Activated naive CD4-positive, alpha-beta T cell treated with anti-CD3 and anti-CD28 coated beads, Interleukin-2, amount 10 ng/mL, durations not matched to agents 7 days and 5 days (primary cell): ENCODE data around the gene TMOD2.

Experiments used
- CTCF ChIA-PET: fragments of 350-600 bp; sonication (Branson Sonifier 250); formaldehyde crosslinking; loops from one replicate; lab custom pipeline; 2021; ENCODE audit warnings: antibody characterized with exemption; lab: Charles Lee
- DNase-seq: peaks from one replicate; pipeline ENCODE4 v3.0.0-alpha.2; 2020
- H3K27ac Mint-ChIP-seq: one replicate; pipeline ENCODE4 v1.8.0; 2021; ENCODE audit warnings: mild to moderate bottlenecking, moderate library complexity, mixed read lengths
- H3K27me3 Mint-ChIP-seq: one replicate; pipeline ENCODE4 v1.8.0; 2021; ENCODE audit warnings: mild to moderate bottlenecking, mixed read lengths
- H3K36me3 Mint-ChIP-seq: one replicate; pipeline ENCODE4 v1.8.0; 2021; ENCODE audit warnings: mixed read lengths
- H3K4me1 Mint-ChIP-seq: one replicate; pipeline ENCODE4 v1.8.0; 2021; ENCODE audit warnings: mixed read lengths
- H3K4me3 Mint-ChIP-seq: one replicate; pipeline ENCODE4 v1.8.0; 2021; ENCODE audit warnings: mild to moderate bottlenecking, moderate library complexity, mixed read lengths
- H3K9me3 Mint-ChIP-seq: one replicate; pipeline ENCODE4 v1.8.0; 2021; ENCODE audit warnings: mixed read lengths

TMOD2 gene

DNA sequence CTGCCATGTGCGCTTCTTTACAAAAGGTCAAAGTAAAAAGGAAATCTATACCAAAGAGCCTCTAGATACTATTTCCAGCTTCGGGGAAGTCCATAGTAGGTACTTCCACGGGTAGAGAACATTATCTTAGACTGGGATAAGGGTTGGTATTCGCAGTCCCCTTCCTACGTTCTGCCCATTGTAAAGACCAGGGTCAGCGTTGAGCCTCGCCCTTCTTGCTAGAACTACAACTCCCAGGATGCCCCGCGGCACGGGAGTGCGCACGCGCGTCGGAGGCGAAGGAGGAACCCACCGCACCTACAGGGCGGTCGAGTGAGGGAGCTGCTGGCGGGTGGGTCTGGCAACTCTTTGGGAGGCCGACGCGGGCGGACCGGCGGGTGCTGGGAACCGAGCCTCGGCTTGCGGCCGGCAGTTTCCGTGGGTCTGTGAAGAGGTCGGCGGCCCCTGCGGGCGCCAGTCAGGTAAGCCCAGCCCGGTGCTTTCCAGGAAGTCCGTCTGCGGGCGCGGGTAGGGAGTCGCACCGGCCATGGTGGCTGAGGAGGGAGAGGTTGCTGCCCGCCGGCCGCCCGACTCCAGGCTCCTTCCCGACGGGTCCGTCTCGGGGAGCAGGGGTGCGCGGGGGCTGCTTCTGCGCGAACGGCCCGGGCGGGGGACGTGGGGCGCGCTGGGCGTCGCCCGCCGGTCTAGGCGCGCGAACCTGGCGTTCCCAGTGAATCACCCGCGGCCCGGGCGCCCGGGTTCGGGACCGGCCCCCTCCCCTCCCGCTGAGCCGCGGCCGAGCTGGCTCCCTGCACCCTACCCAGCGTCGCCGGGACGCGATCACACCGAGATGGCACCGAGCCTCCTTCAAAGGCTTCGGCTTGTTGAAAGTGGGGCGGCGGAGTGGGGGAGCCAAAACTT is 78.2 kb downstream of the TMOD2 start, which contains the start of gene TMOD3:
Gene TMOD3 (plus strand): TSS at position 278 of the 900 bp plus-strand sequence. CDS start 33,232 bp downstream, outside the sequence.
- H3K36me3 Mint-ChIP-seq: peaks cover 8% of the 10 kb centered on the region
- H3K27me3 Mint-ChIP-seq: peaks cover 10% of the 10 kb centered on the region
- peak; percentile 91 for DNase-seq
- CTCF ChIA-PET: interaction anchor here (1.3 kb wide), 1 partner anchor 9 kb away, joined by 4 read pairs; no protein-coding TSS in a partner anchor
- peak within 1 kb of the TSS; percentile 89 for H3K4me3 Mint-ChIP-seq
- no peaks in the 10 kb centered on the region for H3K9me3 Mint-ChIP-seq
- H3K27ac Mint-ChIP-seq: peak within 1 kb of the TSS; percentile 90
- peaks cover 41% of the 10 kb centered on the region for H3K4me1 Mint-ChIP-seq

DNA sequence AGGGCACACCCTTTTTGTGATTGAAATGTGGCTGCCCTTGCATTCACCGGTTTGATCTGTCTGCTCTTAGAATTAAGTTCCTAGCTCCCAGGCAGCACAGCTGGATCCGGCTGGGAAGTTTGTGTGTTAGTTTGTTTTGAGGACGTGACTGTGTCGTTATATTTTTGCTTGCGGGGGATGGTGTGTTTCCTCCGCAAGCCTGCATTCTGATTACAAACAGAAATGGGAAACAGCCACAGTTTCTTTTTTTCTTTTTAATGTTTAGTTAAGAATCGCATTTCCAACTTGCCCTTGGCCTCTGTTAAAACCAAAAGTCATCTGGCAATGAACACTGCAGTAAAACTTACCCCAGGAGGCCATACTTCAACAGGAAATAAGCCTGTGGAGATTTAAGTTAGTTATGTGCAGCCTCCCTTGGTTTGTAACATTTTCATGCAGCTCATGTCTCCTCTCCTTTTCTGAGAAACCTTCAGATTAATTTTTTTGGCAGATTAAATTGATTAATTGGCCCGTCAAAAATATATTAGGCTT is 78.9 kb downstream of the TMOD2 start:
- peak overlapping the region; percentile 89 for H3K4me3 Mint-ChIP-seq
- H3K27ac Mint-ChIP-seq: peak overlapping the region; percentile 90
- no peaks in the 10 kb centered on the region for H3K9me3 Mint-ChIP-seq
- peaks cover 10% of the 10 kb centered on the region for H3K27me3 Mint-ChIP-seq
- no peak for DNase-seq
- peaks cover 11% of the 10 kb centered on the region for H3K36me3 Mint-ChIP-seq
- peaks cover 43% of the 10 kb centered on the region for H3K4me1 Mint-ChIP-seq
- CTCF ChIA-PET: interaction anchor here (0.7 to 1.3 kb wide), 2 partner anchors 9 to 10 kb away, joined by 3 to 4 read pairs; no protein-coding TSS in a partner anchor

DNA sequence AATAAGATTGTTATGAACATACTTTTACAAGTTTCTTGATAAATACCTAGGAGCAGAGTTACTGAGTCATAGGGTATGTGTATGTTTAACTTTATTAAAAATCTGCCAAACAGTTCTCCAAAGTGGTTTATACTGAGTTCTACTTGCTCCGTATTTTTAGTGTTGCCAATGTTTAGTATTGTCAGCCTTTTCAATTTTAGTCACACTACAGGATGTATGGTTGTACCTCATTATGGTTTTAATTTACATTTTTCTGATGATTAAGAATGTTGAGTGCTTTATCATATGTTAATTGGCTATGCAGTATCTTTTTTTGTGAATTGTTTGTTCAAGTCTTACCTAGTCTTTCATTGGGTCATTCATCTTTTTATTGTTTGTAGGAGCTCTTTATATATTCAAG is 82.4 kb downstream of the TMOD2 start:
- no peaks in the 10 kb centered on the region for H3K9me3 Mint-ChIP-seq
- peaks cover 3% of the 10 kb centered on the region for H3K27me3 Mint-ChIP-seq
- no peak overlapping the region for H3K4me3 Mint-ChIP-seq
- no peak for DNase-seq
- CTCF ChIA-PET: no interaction called here
- no peak overlapping the region for H3K27ac Mint-ChIP-seq
- H3K36me3 Mint-ChIP-seq: peaks cover 19% of the 10 kb centered on the region
- H3K4me1 Mint-ChIP-seq: peaks cover 69% of the 10 kb centered on the region

DNA sequence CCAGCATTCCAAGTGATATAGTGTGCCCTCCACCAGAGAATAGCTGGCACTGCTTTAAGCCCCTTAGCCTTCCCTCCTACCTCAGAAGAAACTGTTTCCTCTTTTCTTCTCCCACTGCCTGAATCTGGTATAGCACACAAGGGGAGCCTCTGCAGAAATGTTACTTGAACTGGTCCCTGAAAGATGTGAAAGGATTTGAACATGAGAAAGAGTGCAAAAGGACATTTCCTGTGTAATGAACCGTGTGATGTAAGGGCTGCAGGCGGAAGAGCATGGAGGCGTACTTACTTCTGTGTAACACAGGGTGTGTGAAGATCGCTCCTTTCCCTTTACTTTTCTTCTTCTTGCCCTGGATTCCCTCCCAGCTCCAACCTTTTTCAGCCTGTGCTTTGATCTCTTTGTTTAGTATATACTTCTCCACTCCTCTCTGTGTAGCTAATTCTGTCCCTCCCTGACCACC is 86.4 kb downstream of the TMOD2 start:
- Mint-ChIP-seq H3K36me3 (peaks cover 12% of the 10 kb centered on the region), H3K27me3 (no peaks in the 10 kb centered on the region), H3K27ac (no peak overlapping the region), H3K9me3 (no peaks in the 10 kb centered on the region), H3K4me1 (peaks cover 64% of the 10 kb centered on the region), H3K4me3 (no peak overlapping the region)
- CTCF ChIA-PET: no interaction called here
- no peak for DNase-seq

DNA sequence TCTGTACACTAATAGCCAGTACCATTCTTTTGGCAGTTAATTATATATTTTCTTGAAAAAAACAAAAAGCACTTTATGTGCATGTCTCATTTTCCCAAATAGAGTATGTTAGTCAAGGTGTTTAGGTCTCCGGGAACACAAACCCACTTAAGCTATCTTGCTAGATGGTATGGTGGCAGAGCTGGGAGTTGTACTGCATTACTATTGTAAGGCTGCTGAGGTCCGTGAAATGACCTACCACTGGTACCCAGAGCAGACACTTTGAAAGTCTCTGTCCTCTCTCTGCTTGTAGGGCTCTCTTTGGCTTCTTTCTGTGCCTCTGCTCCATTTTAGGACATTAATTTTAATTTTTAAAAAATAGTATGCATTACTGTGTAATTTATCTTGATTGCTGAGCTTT is 86.9 kb downstream of the TMOD2 start:
- Mint-ChIP-seq H3K9me3 (no peaks in the 10 kb centered on the region), H3K27ac (no peak overlapping the region), H3K4me3 (no peak overlapping the region), H3K36me3 (peaks cover 15% of the 10 kb centered on the region), H3K27me3 (no peaks in the 10 kb centered on the region), H3K4me1 (peaks cover 65% of the 10 kb centered on the region)
- no peak for DNase-seq
- CTCF ChIA-PET: interaction anchor here (0.5 to 1.5 kb wide), 2 partner anchors 8 to 605 kb away, joined by 3 to 4 read pairs; no protein-coding TSS in a partner anchor

DNA sequence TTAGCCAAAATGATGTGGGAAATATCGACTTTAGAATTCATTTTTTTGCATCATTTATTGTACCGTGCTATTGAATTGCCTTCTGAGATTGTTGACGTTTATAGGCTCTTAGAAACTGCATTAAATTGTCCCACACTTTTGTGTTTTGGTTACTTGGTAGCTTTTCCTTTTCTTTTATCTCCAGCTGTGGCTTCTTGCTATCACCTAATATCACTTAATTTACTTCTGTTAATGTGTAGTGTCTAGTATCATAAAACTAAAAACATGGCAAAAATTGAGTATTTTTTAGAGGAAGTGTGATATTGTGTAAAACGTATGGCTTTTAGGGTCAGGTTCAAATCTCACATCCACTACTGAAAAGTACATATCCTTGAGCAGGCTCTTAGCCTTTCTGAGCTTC is 89.3 kb downstream of the TMOD2 start:
- Mint-ChIP-seq H3K4me3 (no peak overlapping the region), H3K9me3 (no peaks in the 10 kb centered on the region), H3K36me3 (peaks cover 10% of the 10 kb centered on the region), H3K4me1 (peaks cover 62% of the 10 kb centered on the region), H3K27ac (no peak overlapping the region), H3K27me3 (no peaks in the 10 kb centered on the region)
- no peak for DNase-seq
- CTCF ChIA-PET: interaction anchor here (1.2 to 1.5 kb wide), 2 partner anchors 10 to 19 kb away, joined by 3 read pairs; no protein-coding TSS in a partner anchor

DNA sequence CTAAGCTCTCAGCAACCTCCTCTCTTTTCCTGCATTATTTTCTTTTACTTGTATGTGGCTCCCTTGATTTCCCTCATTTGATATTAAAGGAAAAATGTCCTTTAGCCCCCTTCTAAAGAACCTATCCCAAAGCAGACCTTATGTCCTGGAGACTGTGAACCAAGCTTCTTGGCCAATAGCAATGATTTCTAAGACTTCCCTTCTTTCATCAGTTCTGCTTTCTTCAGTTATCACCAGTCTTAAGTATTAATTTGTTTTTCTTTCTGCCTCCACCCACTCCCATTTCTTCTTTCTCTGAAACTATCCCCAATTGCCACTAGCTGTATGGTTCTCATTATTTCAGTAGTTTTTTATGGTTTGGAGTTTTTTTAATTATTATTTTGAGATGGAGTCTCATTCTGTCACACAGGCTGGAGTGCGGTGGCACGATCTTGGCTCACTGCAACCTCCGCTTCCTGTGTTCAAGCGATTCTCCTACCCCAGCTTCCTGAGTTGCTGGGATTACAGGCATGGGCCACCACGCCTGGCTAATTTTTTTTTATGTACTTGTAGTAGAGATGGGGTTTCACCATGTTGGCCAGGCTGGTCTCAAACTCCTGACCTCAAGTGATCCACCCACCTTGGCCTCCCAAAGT is 90.1 kb downstream of the TMOD2 start:
- H3K9me3 Mint-ChIP-seq: no peaks in the 10 kb centered on the region
- H3K4me1 Mint-ChIP-seq: peaks cover 64% of the 10 kb centered on the region
- no peak overlapping the region for H3K27ac Mint-ChIP-seq
- peaks cover 10% of the 10 kb centered on the region for H3K36me3 Mint-ChIP-seq
- CTCF ChIA-PET: interaction anchor here (1.2 to 1.5 kb wide), 2 partner anchors 11 to 18 kb away, joined by 3 read pairs; no protein-coding TSS in a partner anchor
- no peaks in the 10 kb centered on the region for H3K27me3 Mint-ChIP-seq
- H3K4me3 Mint-ChIP-seq: no peak overlapping the region
- DNase-seq: no peak

DNA sequence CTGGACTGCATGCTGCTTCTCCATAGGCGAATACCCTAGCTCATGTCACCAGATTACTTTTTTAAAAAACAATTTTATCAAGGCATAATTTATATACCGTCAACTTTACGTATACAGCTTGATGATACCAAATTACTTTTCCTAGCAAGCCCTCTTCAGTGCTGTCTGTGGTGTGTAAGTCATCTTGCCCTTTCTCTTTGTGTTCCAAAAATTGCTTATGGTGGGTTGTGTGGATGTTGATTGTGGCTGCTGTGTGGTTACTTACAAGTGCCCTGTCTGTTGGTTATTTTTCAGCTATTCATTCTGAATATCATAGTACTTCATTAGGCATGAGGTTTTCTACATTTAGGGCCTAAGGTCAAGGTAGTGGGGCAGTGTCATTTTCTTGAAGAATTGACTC is 90.9 kb downstream of the TMOD2 start:
- Mint-ChIP-seq H3K27ac (no peak overlapping the region), H3K4me1 (peaks cover 65% of the 10 kb centered on the region), H3K36me3 (peaks cover 10% of the 10 kb centered on the region), H3K27me3 (no peaks in the 10 kb centered on the region), H3K4me3 (no peak overlapping the region), H3K9me3 (no peaks in the 10 kb centered on the region)
- no peak for DNase-seq
- CTCF ChIA-PET: no interaction called here

DNA sequence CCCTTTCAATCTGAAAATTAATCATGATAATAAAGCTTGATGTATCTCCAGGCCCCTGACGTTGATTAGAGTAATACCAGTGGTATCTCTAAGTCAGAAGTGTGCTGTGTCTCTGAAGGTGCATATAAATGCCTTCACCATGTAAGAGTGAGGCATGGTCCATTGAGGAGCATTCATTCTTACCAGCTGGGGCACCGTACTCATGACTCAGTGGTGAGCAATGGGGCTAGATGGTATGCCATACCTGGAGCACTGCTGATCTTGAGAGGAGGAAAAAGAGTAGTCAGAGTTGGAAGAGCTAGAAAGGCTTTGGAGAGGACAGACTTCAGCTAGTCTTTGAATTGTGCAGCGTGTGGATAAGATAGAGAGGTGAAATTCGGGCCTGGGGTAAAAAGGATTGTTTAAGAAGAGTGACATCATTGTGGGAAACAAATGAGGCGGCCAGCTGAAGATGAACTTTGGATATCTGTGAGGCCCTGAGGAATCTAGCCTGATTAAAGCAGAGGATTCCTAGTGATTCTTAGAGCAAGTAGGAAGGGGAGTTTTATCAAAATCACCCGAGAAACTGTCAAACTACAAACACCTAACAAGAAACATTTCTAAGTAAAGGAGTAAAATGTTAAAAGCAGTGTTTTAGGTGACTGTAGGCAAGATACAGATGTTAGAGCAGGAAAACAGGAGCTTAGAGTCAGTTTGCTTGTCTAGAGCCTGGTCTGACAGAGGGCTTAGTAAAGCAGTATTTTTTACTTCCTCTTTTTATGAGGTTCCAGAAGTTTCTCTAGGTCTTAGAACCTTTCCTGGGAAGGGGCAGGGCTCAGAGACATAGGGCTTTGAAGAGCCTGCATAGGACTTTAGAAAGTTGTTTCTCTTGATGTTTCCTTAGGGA is 91.7 kb downstream of the TMOD2 start:
- Mint-ChIP-seq H3K27me3 (no peaks in the 10 kb centered on the region), H3K9me3 (no peaks in the 10 kb centered on the region), H3K36me3 (peaks cover 7% of the 10 kb centered on the region), H3K4me1 (peaks cover 60% of the 10 kb centered on the region), H3K4me3 (no peak overlapping the region), H3K27ac (no peak overlapping the region)
- DNase-seq: no peak
- CTCF ChIA-PET: interaction anchor here (0.7 to 1.1 kb wide), 3 partner anchors 16 to 231 kb away, joined by 3 read pairs; no protein-coding TSS in a partner anchor

DNA sequence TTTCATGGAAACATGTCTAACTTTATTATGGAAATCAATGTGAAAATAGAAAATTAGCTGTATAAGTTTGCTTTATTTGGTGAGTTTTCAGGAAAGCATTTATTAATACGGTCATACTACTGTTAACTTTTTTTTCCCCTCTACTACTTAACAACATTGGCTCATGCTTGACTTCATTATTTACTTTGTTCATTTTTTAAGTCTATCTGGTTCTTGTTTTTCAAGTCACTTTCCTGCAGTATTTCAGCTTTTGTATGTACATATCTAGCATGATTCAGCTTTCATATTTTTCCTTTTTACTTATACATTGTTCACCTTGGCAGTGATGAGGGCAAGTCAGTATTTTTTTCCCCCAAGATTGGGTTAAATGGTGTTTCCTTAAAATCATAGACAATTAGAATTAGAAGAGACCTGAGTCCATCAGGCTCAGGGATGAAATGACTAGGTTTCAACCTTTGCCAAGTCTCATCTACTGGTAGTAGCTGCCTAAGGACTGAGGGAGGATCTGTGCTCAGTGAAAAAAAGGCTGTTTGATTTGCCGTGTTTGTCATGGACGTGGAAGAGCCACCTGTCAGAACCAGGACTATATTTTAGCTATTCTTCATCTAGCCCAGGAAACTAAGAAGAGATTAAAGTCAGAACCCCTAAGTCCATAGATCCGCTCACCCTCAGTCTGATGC is 93.5 kb downstream of the TMOD2 start:
- H3K36me3 Mint-ChIP-seq: peaks cover 8% of the 10 kb centered on the region

DNA sequence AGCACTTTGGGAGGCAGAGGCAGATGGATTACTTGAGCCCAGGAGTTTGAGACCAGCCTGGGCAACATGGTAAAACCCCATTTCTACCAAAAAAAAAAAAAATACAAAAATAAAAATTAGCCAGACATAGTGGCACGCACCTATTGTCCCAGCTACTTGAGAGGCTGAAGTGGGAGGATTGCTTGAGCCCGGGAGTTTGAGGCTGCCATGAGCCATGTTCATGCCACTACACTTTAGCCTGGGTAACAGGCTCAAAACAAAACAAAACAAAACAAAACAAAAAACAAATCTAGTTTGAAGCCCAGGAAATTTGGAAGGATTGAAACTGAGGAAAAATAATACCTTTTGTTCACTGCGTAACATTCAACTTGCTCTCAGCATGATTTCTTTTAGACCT is 94.7 kb downstream of the TMOD2 start:
- H3K4me3 Mint-ChIP-seq: no peak overlapping the region
- no peak overlapping the region for H3K27ac Mint-ChIP-seq

More for the DNA sequence above, 93.5 kb downstream of the TMOD2 start:
- Mint-ChIP-seq H3K27me3 (no peaks in the 10 kb centered on the region), H3K27ac (no peak overlapping the region), H3K4me3 (no peak overlapping the region), H3K4me1 (peaks cover 56% of the 10 kb centered on the region), H3K9me3 (no peaks in the 10 kb centered on the region)
- no peak for DNase-seq
- CTCF ChIA-PET: no interaction called here

DNA sequence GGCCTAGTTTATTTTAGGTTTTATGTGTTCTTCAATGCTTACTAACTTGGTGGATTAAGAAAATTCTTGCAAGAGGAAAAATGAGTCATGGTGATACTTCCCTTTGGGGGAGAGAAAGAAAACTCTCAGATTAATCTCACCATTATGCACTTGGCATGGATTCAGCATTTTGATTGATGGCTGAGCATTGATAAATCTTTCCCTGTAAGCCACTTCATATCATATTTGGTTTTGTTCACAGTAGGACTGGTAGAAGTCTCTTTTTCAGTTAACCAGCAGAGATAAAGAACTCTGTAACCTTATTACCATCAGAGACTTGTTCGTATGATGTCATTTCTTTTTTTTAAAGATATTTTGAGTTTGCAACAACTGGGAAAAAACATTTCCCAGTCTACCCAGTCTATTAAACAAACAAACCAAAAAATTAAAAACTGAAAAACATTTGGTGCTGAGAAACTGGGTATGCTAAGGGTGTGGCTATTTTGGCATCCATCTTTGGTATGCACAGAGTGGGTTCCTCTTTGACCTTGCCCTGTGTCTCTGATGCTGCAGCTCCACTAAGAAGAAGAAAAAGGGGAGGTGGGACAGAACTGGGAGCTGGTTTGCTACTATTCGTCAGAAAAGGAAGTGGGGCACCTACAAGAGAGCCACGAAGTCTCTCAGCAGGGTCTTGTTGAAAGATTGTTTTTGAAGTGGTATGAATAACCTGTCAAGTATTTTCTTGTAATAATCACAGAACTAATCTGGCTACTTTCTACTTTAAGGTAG is 95.2 kb downstream of the TMOD2 start:
- Mint-ChIP-seq H3K27ac (peak overlapping the region; percentile 72), H3K9me3 (no peaks in the 10 kb centered on the region), H3K36me3 (peaks cover 14% of the 10 kb centered on the region), H3K4me3 (no peak overlapping the region), H3K27me3 (no peaks in the 10 kb centered on the region), H3K4me1 (peaks cover 52% of the 10 kb centered on the region)
- no peak for DNase-seq
- CTCF ChIA-PET: no interaction called here

More for the DNA sequence above, 94.7 kb downstream of the TMOD2 start:
- Mint-ChIP-seq H3K4me1 (peaks cover 57% of the 10 kb centered on the region), H3K27me3 (no peaks in the 10 kb centered on the region), H3K9me3 (no peaks in the 10 kb centered on the region), H3K36me3 (peaks cover 14% of the 10 kb centered on the region)
- CTCF ChIA-PET: interaction anchor here (0.6 kb wide), 1 partner anchor 185 kb away, joined by 3 read pairs; no protein-coding TSS in a partner anchor
- no peak for DNase-seq
